ENCODE measurements around the gene CORO6.

DNA sequence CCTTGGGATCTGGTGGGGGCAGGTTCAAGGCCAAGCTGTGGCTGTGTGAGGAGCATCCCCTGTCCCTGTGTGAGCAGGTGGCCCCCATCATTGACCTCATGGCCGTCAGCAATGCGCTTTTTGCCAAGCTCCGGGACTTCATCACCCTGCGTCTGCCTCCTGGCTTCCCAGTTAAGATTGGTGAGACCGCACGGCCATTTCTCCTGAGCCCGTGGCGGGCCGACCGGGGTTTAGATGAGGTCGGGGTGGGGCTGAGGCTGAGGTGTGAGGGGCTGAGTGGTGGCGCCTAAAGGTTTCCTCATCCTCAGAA lies 10.7 kb downstream of the CORO6 start:
- no peak for TF ChIP-seq EZH2 (optimal IDR thresholded peaks at IDR 0.05; ENCODE audit: low read depth, low read length)
- TF ChIP-seq, protein P1, sequence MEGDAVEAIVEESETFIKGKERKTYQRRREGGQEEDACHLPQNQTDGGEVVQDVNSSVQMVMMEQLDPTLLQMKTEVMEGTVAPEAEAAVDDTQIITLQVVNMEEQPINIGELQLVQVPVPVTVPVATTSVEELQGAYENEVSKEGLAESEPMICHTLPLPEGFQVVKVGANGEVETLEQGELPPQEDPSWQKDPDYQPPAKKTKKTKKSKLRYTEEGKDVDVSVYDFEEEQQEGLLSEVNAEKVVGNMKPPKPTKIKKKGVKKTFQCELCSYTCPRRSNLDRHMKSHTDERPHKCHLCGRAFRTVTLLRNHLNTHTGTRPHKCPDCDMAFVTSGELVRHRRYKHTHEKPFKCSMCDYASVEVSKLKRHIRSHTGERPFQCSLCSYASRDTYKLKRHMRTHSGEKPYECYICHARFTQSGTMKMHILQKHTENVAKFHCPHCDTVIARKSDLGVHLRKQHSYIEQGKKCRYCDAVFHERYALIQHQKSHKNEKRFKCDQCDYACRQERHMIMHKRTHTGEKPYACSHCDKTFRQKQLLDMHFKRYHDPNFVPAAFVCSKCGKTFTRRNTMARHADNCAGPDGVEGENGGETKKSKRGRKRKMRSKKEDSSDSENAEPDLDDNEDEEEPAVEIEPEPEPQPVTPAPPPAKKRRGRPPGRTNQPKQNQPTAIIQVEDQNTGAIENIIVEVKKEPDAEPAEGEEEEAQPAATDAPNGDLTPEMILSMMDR (IDR thresholded peaks at IDR 0.05; ENCODE audit: low read length) = no peak
